Osteoblast (primary cell): Measurements from ENCODE around the gene FAM168B. TPM values are rescaled to one million over a fixed set of nuclear protein-coding genes. Genes with fewer than 3 reads are reported as not detected.
"Not testable (repeated sequence)": the region's sequence is repeated elsewhere in the genome, so short reads cannot be mapped to it uniquely, and the experiment has no call there.

Experiments
- DNase-seq: peaks from one replicate; pipeline ENCODE4 v3.0.0; 2011; ENCODE audit warnings: low spot score, mixed read lengths; ENCODE audit not compliant: insufficient read length; ENCODE audit errors: missing footprints
- H2AFZ ChIP-seq: 2 replicates; pipeline ENCODE4 v1.6.0; 2011; ENCODE audit warnings: mild to moderate bottlenecking, low read length
- H3K27ac ChIP-seq: 2 replicates; pipeline ENCODE4 v1.5.1; 2011; ENCODE audit warnings: mild to moderate bottlenecking, low read depth, low read length, moderate library complexity
- H3K27me3 ChIP-seq: 2 replicates; pipeline ENCODE4 v1.6.0; 2012; ENCODE audit warnings: mild to moderate bottlenecking, control low read depth, inconsistent platforms, low read length, moderate library complexity; ENCODE audit not compliant: insufficient read depth
- H3K36me3 ChIP-seq: 2 replicates; pipeline ENCODE4 v1.5.1; 2011; ENCODE audit warnings: mild to moderate bottlenecking, low read length, control low read depth, moderate library complexity; ENCODE audit not compliant: insufficient read depth
- H3K4me1 ChIP-seq: 2 replicates; pipeline ENCODE4 v1.5.1; 2011; ENCODE audit warnings: mild to moderate bottlenecking, low read length, control low read depth, moderate library complexity; ENCODE audit not compliant: insufficient read depth
- H3K4me2 ChIP-seq: 2 replicates; pipeline ENCODE4 v1.6.0; 2011; ENCODE audit warnings: mild to moderate bottlenecking, low read length; ENCODE audit not compliant: insufficient read depth
- H3K4me3 ChIP-seq: fragments of 200-600 bp; sonication (generic); 3 replicates; pipeline ENCODE4 v1.5.1; 2012; ENCODE audit warnings: mild to moderate bottlenecking, low read length, inconsistent platforms; ENCODE audit not compliant: insufficient read depth
- H3K79me2 ChIP-seq: 2 replicates; pipeline ENCODE4 v1.6.0; 2012; ENCODE audit warnings: mild to moderate bottlenecking, low read length, control low read depth, inconsistent platforms; ENCODE audit not compliant: insufficient read depth
- H3K9me3 ChIP-seq: 2 replicates; pipeline ENCODE4 v1.5.1; 2011; ENCODE audit warnings: low read depth, low read length, control low read depth
- H4K20me1 ChIP-seq: 2 replicates; pipeline ENCODE4 v1.6.0; 2012; ENCODE audit warnings: mild to moderate bottlenecking, low read length, control low read depth; ENCODE audit not compliant: insufficient read depth
- CTCF ChIP-seq: IDR thresholded peaks from 2 replicates; pipeline ENCODE4 v1.5.1; 2011; ENCODE audit warnings: mild to moderate bottlenecking, low read depth, low read length, moderate library complexity; ENCODE audit errors: extremely low read depth
- total RNA-seq: library from RNA; depleted of rRNA; stranded (reverse); fragments of >200 nt; gene quantifications from 2 replicates; pipeline ENCODE4 v1.2.3, GENCODE V29; 2012

The FAM168B gene
- total RNA-seq, 1 donor = 117 TPM

- no peak for DNase-seq
- Histone ChIP-seq H3K36me3 (peaks cover 4% of the 10 kb centered on the region), H3K9me3 (no peaks in the 10 kb centered on the region), H3K4me1 (peaks cover 10% of the 10 kb centered on the region), H3K4me3 (peak overlapping the region; percentile 86), H3K4me2 (peak overlapping the region; percentile 87), H2AFZ (peak overlapping the region; percentile 92), H4K20me1 (peaks cover 21% of the 10 kb centered on the region), H3K79me2 (peaks cover 43% of the 10 kb centered on the region), H3K27ac (peak overlapping the region; percentile 90), H3K27me3 (no peaks in the 10 kb centered on the region)
- TF ChIP-seq CTCF = no peak
Observed at GRCh38 chr2:131093696-131094462, 619 bp upstream of the FAM168B start.

DNA sequence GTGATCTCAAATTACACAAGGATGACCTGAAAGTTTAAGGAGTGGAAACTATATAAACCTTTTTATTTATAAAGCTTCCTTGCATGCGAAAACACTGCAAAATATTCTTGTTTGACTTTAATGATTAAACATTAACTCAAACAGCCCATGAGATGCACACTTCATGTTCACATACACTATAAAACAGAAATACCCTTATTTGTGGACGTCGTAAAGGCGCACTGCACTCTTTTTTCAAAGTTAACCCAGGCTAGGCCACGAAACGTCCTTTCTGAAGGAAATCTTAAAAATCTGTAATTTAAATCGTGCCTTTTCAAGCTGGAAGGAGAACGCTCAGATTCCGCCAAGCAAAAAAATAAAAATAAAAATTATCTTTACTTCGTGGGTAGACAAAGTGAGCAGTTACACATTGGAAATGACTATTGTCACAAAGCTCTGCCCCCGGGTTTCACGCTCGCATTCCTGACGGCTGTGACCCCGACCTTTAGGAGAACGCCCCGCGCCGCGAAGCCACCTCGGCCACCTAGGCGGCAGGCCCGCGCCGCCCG is 728 bp downstream of the FAM168B start:
- H3K79me2 ChIP-seq = peaks cover 57% of the 10 kb centered on the region
- peak overlapping the region; percentile 51 for H2AFZ ChIP-seq

GRCh38 chr2:131085646-131086045 is 7.6 kb downstream of the FAM168B start:
- Histone ChIP-seq H3K4me1 (no peaks in the 10 kb centered on the region), H3K4me3 (no peak overlapping the region), H3K36me3 (peaks cover 31% of the 10 kb centered on the region), H3K4me2 (no peak overlapping the region), H3K79me2 (peaks cover 97% of the 10 kb centered on the region), H4K20me1 (peaks cover 44% of the 10 kb centered on the region), H3K27me3 (no peaks in the 10 kb centered on the region), H3K27ac (no peak overlapping the region), H2AFZ (no peak overlapping the region), H3K9me3 (no peaks in the 10 kb centered on the region)
- TF ChIP-seq CTCF = no peak
- DNase-seq = no peak

More for the DNA sequence above, 728 bp downstream of the FAM168B start:
- Histone ChIP-seq H3K4me1 (peaks cover 10% of the 10 kb centered on the region), H3K4me3 (peak overlapping the region; percentile 86), H3K36me3 (peaks cover 12% of the 10 kb centered on the region), H4K20me1 (peaks cover 28% of the 10 kb centered on the region), H3K9me3 (no peaks in the 10 kb centered on the region), H3K27ac (peak overlapping the region; percentile 90), H3K27me3 (no peaks in the 10 kb centered on the region), H3K4me2 (peak overlapping the region; percentile 98)
- DNase-seq = peak; percentile 64
- no peak for TF ChIP-seq CTCF

- H4K20me1 ChIP-seq = peaks cover 43% of the 10 kb centered on the region
- no peak overlapping the region for H3K4me3 ChIP-seq
- H3K79me2 ChIP-seq = peaks cover 94% of the 10 kb centered on the region
- H3K36me3 ChIP-seq = peaks cover 53% of the 10 kb centered on the region
- no peak overlapping the region for H2AFZ ChIP-seq
- no peak for TF ChIP-seq CTCF
- no peaks in the 10 kb centered on the region for H3K4me1 ChIP-seq
- no peaks in the 10 kb centered on the region for H3K27me3 ChIP-seq
- no peak overlapping the region for H3K27ac ChIP-seq
- H3K4me2 ChIP-seq = no peak overlapping the region
- no peak for DNase-seq
- no peaks in the 10 kb centered on the region for H3K9me3 ChIP-seq
Observed at GRCh38 chr2:131081190-131081589, 12.1 kb downstream of the FAM168B start.

- not testable (repeated sequence) for H3K9me3 ChIP-seq, H3K4me2 ChIP-seq, H3K4me3 ChIP-seq, H3K27ac ChIP-seq, H2AFZ ChIP-seq, DNase-seq, H3K27me3 ChIP-seq, H3K4me1 ChIP-seq
- Histone ChIP-seq H3K36me3 (peaks cover 65% of the 10 kb centered on the region), H3K79me2 (peaks cover 92% of the 10 kb centered on the region), H4K20me1 (peaks cover 39% of the 10 kb centered on the region)
Observed at GRCh38 chr2:131079931-131080330, 13.3 kb downstream of the FAM168B start.
